ENCODE results near the gene MYRIP.

DNA sequence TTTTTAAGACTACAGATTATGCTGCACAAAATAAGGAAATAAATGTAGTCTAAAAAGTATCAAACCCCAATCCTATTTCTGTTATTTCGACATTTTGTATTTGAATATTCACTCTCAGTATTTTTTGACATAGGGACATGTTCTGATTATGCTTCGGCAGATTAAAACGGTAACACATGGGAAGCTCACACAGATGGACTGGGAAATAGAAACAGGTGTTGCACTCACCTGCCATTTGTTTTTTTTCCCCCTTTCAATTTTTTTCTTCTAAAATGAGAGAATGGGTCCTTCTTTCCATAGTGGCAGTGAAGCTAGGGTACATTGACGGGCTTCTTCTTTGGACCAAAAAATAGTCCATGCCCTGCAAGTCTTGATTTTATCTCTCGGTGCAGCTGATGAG lies 163.1 kb downstream of the MYRIP start:
- TF ChIP-seq HDGF (IDR thresholded peaks at IDR 0.05; ENCODE audit: borderline replicate concordance) (no peak), CTBP1 (IDR thresholded peaks at IDR 0.05; ENCODE audit: borderline replicate concordance) (no peak), LEF1 (IDR thresholded peaks at IDR 0.05; ENCODE audit: borderline replicate concordance) (no peak), BHLHE40 (IDR thresholded peaks at IDR 0.05; ENCODE audit: borderline replicate concordance) (no peak), SP1 (IDR thresholded peaks at IDR 0.05) (no peak)
